Adrenal gland (tissue), 12 donors: ENCODE measurements around the gene ATE1. TPM values are rescaled to one million over a fixed set of nuclear protein-coding genes. Genes with fewer than 3 reads are reported as not detected.
"Not testable (repeated sequence)": the region's sequence is repeated elsewhere in the genome, so short reads cannot be mapped to it uniquely, and the experiment has no call there.

Source experiments
- DNase-seq, 7 donors: peaks; one replicate each; pipeline ENCODE4 v3.0.0-alpha.2; 2019 to 2020
- H3K27ac ChIP-seq, 5 donors: fragments of 200-600 bp; sonication (generic) in 4 of 5; 1 replicate in 3 of 5; 2 replicates in 2 of 5; pipeline versions ENCODE4 v1.5.1 to v1.8.0; 2016 to 2020; ENCODE audit warnings: mild to moderate bottlenecking in 1 of 5
- H3K27me3 ChIP-seq: fragments of 200-600 bp; 2 replicates; pipeline ENCODE4 v1.8.0; 2021
- H3K36me3 ChIP-seq, 2 donors: fragments of 200-600 bp; replicated peaks in 1 of 2; 1 replicate in 1 of 2; 2 replicates in 1 of 2; pipeline versions ENCODE4 v1.5.1 to v1.8.0; 2018 to 2022
- H3K4me1 ChIP-seq, 2 donors: fragments of 200-600 bp; replicated peaks in 1 of 2; 1 replicate in 1 of 2; 2 replicates in 1 of 2; pipeline versions ENCODE4 v1.5.1 to v1.8.0; 2018 to 2021
- H3K4me3 ChIP-seq, 4 donors: fragments of 200-600 bp; sonication (generic) in 3 of 4; one replicate each; pipeline ENCODE4 v1.5.1; 2016 to 2018
- H3K9me3 ChIP-seq, 3 donors: fragments of 200-600 bp; sonication (generic) in 1 of 3; replicated peaks in 1 of 3; 1 replicate in 2 of 3; 2 replicates in 1 of 3; pipeline versions ENCODE4 v1.5.1 to v1.8.0; 2016 to 2021
- POLR2A ChIP-seq, 2 donors: fragments of 450-650 bp; IDR thresholded peaks; one replicate each; pipeline ENCODE4 v1.6.1; 2017; ENCODE audit warnings: antibody characterized with exemption in 2 of 2, mild to moderate bottlenecking in 2 of 2, moderate library complexity in 1 of 2
- WGBS, 4 donors: extraction: QIAGEN DNeasy Blood & Tissue Kit in 2 of 4; methylation state at CpG; one replicate each; pipeline versions ENCODE4 v1.1.5 to v1.1.7; 2013 to 2017; 5-methylcytosine and 5-hydroxymethylcytosine counted together
- intact Hi-C, 2 donors: fragments of 100-400 bp; cut with DNase I; formaldehyde crosslinking; loops; one replicate each; pipeline versions ENCODE4 v1.14.1 to v1.15.0; 2022 to 2023
- polyA plus RNA-seq, 3 donors: library from polyadenylated mRNA; stranded (reverse); fragments of 200-250 nt in 2 of 3; fragments of 350-450 nt in 1 of 3; fragmentation: Illumina TruSeq in 1 of 3; extraction: RNeasy Lipid Tissue Mini Kit (QIAGEN cat#74804) in 1 of 3; gene quantifications; one replicate each; pipeline ENCODE4 v1.2.3, GENCODE V29; 2013 to 2014
- total RNA-seq, 9 donors: library from RNA; depleted of rRNA in 4 of 9; stranded (reverse); fragments of >200 nt in 4 of 9; fragments of 120-200 nt in 1 of 9; fragmentation: NEBNext Ultra II Directional in 1 of 9; extraction: Animal tissue kit (Norgen Biotek cat#: 25700) in 1 of 9; gene quantifications; one replicate each; pipeline versions ENCODE4 v1.1.0 to v1.2.4, GENCODE V29; 2013 to 2023
- TF ChIP-seq, protein P1 (sequence below), 6 experiments: fragments of 450-650 bp in 4 of 6; fragments of 200-600 bp in 2 of 6; sonication (generic) in 1 of 6; IDR thresholded peaks; 1 replicate in 5 of 6; 2 replicates in 1 of 6; pipeline versions ENCODE4 v1.5.1 to v1.8.0; 2016 to 2021; ENCODE audit warnings: antibody characterized with exemption in 6 of 6, mild to moderate bottlenecking in 2 of 6, moderate library complexity in 1 of 6
- donor health status: healthy with polysubstance abuse.
- donor health status: Bipolar disorder and iron deficiency.
- donor health status: DM: yes; HTN: yes; CAD: no.
- donor health status: DM: no; HTN: no; CAD: no.
- donor health status: DM: no; HTN: no; CAD: no.
- donor health status: DM: yes; HTN: yes; CAD: no.

ATE1 gene
- total and polyA plus RNA-seq, 12 donors: 4.2 to 53.7 (median 31.9) TPM

GRCh38 chr10:121700416-121700815, 227.4 kb downstream of the ATE1 start:
- H3K9me3 ChIP-seq: no peaks in the 10 kb centered on the region
- H3K27ac ChIP-seq: no peak overlapping the region
- H3K36me3 ChIP-seq: no peaks in the 10 kb centered on the region
- no peaks in the 10 kb centered on the region for H3K4me1 ChIP-seq
- TF ChIP-seq, protein P1, sequence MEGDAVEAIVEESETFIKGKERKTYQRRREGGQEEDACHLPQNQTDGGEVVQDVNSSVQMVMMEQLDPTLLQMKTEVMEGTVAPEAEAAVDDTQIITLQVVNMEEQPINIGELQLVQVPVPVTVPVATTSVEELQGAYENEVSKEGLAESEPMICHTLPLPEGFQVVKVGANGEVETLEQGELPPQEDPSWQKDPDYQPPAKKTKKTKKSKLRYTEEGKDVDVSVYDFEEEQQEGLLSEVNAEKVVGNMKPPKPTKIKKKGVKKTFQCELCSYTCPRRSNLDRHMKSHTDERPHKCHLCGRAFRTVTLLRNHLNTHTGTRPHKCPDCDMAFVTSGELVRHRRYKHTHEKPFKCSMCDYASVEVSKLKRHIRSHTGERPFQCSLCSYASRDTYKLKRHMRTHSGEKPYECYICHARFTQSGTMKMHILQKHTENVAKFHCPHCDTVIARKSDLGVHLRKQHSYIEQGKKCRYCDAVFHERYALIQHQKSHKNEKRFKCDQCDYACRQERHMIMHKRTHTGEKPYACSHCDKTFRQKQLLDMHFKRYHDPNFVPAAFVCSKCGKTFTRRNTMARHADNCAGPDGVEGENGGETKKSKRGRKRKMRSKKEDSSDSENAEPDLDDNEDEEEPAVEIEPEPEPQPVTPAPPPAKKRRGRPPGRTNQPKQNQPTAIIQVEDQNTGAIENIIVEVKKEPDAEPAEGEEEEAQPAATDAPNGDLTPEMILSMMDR (IDR thresholded peaks at IDR 0.05): no peak
- TF ChIP-seq POLR2A (IDR thresholded peaks at IDR 0.05): no peak
- intact Hi-C loops: no loop called here
- H3K27me3 ChIP-seq: peaks cover 5% of the 10 kb centered on the region
- 60 to 86% (median 69%) methylated on average over 1 of the region's 1 CpG for WGBS, 4 donors
- no peak for DNase-seq
- no peak overlapping the region for H3K4me3 ChIP-seq

DNA sequence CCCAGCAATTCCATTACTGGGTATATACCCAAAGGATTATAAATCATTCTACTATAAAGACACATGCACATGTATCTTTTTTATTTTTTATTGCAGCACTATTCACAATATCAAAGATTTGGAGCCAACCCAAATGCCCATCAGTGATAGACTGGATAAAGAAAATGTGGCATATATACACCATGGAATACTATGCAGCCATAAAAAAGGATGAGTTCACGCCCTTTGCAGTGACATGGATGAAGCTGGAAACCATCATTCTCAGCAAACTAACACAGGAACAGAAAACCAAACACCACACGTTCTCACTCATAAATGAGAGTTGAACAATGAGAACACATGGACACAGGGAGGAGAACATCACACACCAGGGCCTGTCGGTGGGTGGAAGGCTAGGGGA, 228.1 kb downstream of the ATE1 start:
- H3K27me3 ChIP-seq, H3K9me3 ChIP-seq, DNase-seq, H3K4me1 ChIP-seq, H3K27ac ChIP-seq, intact Hi-C loops, H3K4me3 ChIP-seq, H3K36me3 ChIP-seq: not testable (repeated sequence)
- WGBS, 4 donors: 84 to 89% (median 86%) methylated on average over 3 of the region's 3 CpGs

- H3K4me1 ChIP-seq: no peaks in the 10 kb centered on the region
- intact Hi-C loops: no loop called here
- H3K27ac ChIP-seq: no peak overlapping the region
- H3K27me3 ChIP-seq: peaks cover 5% of the 10 kb centered on the region
- TF ChIP-seq, protein P1 (IDR thresholded peaks at IDR 0.05): no peak
- no peak for TF ChIP-seq POLR2A (IDR thresholded peaks at IDR 0.05)
- WGBS, 4 donors: 84 to 92% (median 89%) methylated on average over 12 of the region's 12 CpGs
- no peaks in the 10 kb centered on the region for H3K36me3 ChIP-seq
- no peak for DNase-seq
- H3K4me3 ChIP-seq: no peak overlapping the region
- H3K9me3 ChIP-seq: no peaks in the 10 kb centered on the region
Observed at GRCh38 chr10:121698902-121699301, 228.9 kb downstream of the ATE1 start.

- intact Hi-C loops: no loop called here
- WGBS, 4 donors: 76 to 82% (median 79%) methylated on average over 7 of the region's 7 CpGs
- TF ChIP-seq, protein P1 (IDR thresholded peaks at IDR 0.05): no peak
- TF ChIP-seq POLR2A (IDR thresholded peaks at IDR 0.05): no peak
Observed at GRCh38 chr10:121698336-121698735, 229.5 kb downstream of the ATE1 start.

GRCh38 chr10:121696854-121697253, 231.0 kb downstream of the ATE1 start:
- TF ChIP-seq, protein P1 (IDR thresholded peaks at IDR 0.05): peak; percentile 24 to 39 (median 30)
- no peak for TF ChIP-seq POLR2A (IDR thresholded peaks at IDR 0.05)
- 70 to 81% (median 76%) methylated on average over 3 of the region's 3 CpGs for WGBS, 4 donors
- intact Hi-C loops: no loop called here
- H3K27me3 ChIP-seq: peaks cover 5% of the 10 kb centered on the region
- H3K9me3 ChIP-seq: no peaks in the 10 kb centered on the region
- no peak overlapping the region for H3K4me3 ChIP-seq
- H3K27ac ChIP-seq: no peak overlapping the region
- no peaks in the 10 kb centered on the region for H3K36me3 ChIP-seq
- H3K4me1 ChIP-seq: no peaks in the 10 kb centered on the region
- peak in 6 of 7 donors; percentile 27 to 73 (median 42) for DNase-seq

More at GRCh38 chr10:121698336-121698735, 229.5 kb downstream of the ATE1 start:
- no peak for DNase-seq
- Histone ChIP-seq H3K36me3 (no peaks in the 10 kb centered on the region), H3K4me3 (no peak overlapping the region), H3K27ac (no peak overlapping the region), H3K4me1 (no peaks in the 10 kb centered on the region), H3K27me3 (peaks cover 5% of the 10 kb centered on the region), H3K9me3 (no peaks in the 10 kb centered on the region)
